Upper lobe of left lung (tissue), 4 donors: ENCODE results near the gene ISG15.

Source experiments
- CTCF ChIP-seq, 6 experiments: fragments of 450-650 bp in 4 of 6; fragments of 200-600 bp in 2 of 6; sonication (generic) in 2 of 6; IDR thresholded peaks; one replicate each; pipeline ENCODE4 v1.5.1; 2016 to 2019; ENCODE audit warnings: antibody characterized with exemption in 6 of 6
- POLR2A ChIP-seq, 4 donors: fragments of 450-650 bp; IDR thresholded peaks; one replicate each; pipeline ENCODE4 v1.5.1; 2016 to 2017; ENCODE audit warnings: antibody characterized with exemption in 4 of 4, mild to moderate bottlenecking in 2 of 4

GRCh38 chr1:970242-970972, 42.9 kb upstream of the ISG15 start:
- TF ChIP-seq POLR2A (IDR thresholded peaks at IDR 0.05) (no peak), CTCF (IDR thresholded peaks at IDR 0.05) (no peak)
